Activated CD4-positive, alpha-beta memory T cell treated with anti-CD3 and anti-CD28 coated beads, Interleukin-2, amount 10 ng/mL, durations not matched to agents 7 days and 5 days (primary cell): ENCODE results near the gene C11orf52. TPM values are rescaled to one million over a fixed set of nuclear protein-coding genes. Genes with fewer than 3 reads are reported as not detected.

Experiments
- CTCF ChIA-PET: fragments of 350-600 bp; sonication (Branson Sonifier 250); formaldehyde crosslinking; loops from one replicate; lab custom pipeline; 2021; ENCODE audit warnings: antibody characterized with exemption, inconsistent platforms; lab: Charles Lee
- POLR2A ChIA-PET: fragments of 350-600 bp; sonication (Branson Sonifier 250); formaldehyde crosslinking; loops from one replicate; lab custom pipeline; 2021; ENCODE audit warnings: antibody characterized with exemption; lab: Charles Lee
- DNase-seq: peaks from one replicate; pipeline ENCODE4 v3.0.0-alpha.2; 2020
- H3K27ac Mint-ChIP-seq: one replicate; pipeline ENCODE4 v1.8.0; 2021; ENCODE audit warnings: mild to moderate bottlenecking, mixed read lengths
- H3K27me3 Mint-ChIP-seq: one replicate; pipeline ENCODE4 v1.8.0; 2021; ENCODE audit warnings: mixed read lengths
- H3K36me3 Mint-ChIP-seq: one replicate; pipeline ENCODE4 v1.8.0; 2021; ENCODE audit warnings: low read depth, mixed read lengths
- H3K4me1 Mint-ChIP-seq: one replicate; pipeline ENCODE4 v1.8.0; 2021; ENCODE audit warnings: mixed read lengths
- H3K4me3 Mint-ChIP-seq: one replicate; pipeline ENCODE4 v1.8.0; 2021; ENCODE audit warnings: mild to moderate bottlenecking, mixed read lengths
- H3K9me3 Mint-ChIP-seq: one replicate; pipeline ENCODE4 v1.8.0; 2021; ENCODE audit warnings: mixed read lengths
- total RNA-seq, 2 experiments: library from RNA; stranded (reverse); gene quantifications; one replicate each; pipeline ENCODE4 v1.2.3, GENCODE V29; 2021

The C11orf52 gene
- total RNA-seq, 2 experiments from 2014 or later = not detected

- Mint-ChIP-seq H3K27ac (no peak overlapping the region), H3K4me3 (no peak overlapping the region), H3K36me3 (peaks cover 11% of the 10 kb centered on the region), H3K9me3 (no peaks in the 10 kb centered on the region), H3K27me3 (no peaks in the 10 kb centered on the region), H3K4me1 (no peaks in the 10 kb centered on the region)
- DNase-seq = no peak
- ChIA-PET POLR2A (no interaction called here), CTCF (interaction anchor here (1.7 kb wide), 1 partner anchor 11 kb away, joined by 8 read pairs; no protein-coding TSS in a partner anchor)
Measured at GRCh38 chr11:111966678-111967077, 48.0 kb downstream of the C11orf52 start.

GRCh38 chr11:111967649-111968048 lies 48.9 kb downstream of the C11orf52 start:
- H3K4me1 Mint-ChIP-seq = no peaks in the 10 kb centered on the region
- ChIA-PET POLR2A (no interaction called here), CTCF (no interaction called here)
- peaks cover 11% of the 10 kb centered on the region for H3K36me3 Mint-ChIP-seq
- no peak overlapping the region for H3K27ac Mint-ChIP-seq
- H3K9me3 Mint-ChIP-seq = no peaks in the 10 kb centered on the region
- no peak for DNase-seq
- H3K4me3 Mint-ChIP-seq = no peak overlapping the region
- H3K27me3 Mint-ChIP-seq = no peaks in the 10 kb centered on the region

GRCh38 chr11:111969344-111969743 lies 50.6 kb downstream of the C11orf52 start:
- no peak overlapping the region for H3K27ac Mint-ChIP-seq
- POLR2A ChIA-PET = no interaction called here
- H3K4me3 Mint-ChIP-seq = no peak overlapping the region

GRCh38 chr11:111974446-111974845 lies 55.7 kb downstream of the C11orf52 start:
- peaks cover 9% of the 10 kb centered on the region for H3K4me1 Mint-ChIP-seq
- H3K4me3 Mint-ChIP-seq = no peak overlapping the region
- H3K27ac Mint-ChIP-seq = no peak overlapping the region
- CTCF ChIA-PET = no interaction called here
- POLR2A ChIA-PET = no interaction called here
- peaks cover 2% of the 10 kb centered on the region for H3K27me3 Mint-ChIP-seq
- no peaks in the 10 kb centered on the region for H3K9me3 Mint-ChIP-seq
- DNase-seq = no peak
- peaks cover 7% of the 10 kb centered on the region for H3K36me3 Mint-ChIP-seq

More at GRCh38 chr11:111969344-111969743, 50.6 kb downstream of the C11orf52 start:
- no peak for DNase-seq
- peaks cover 11% of the 10 kb centered on the region for H3K36me3 Mint-ChIP-seq
- no peaks in the 10 kb centered on the region for H3K4me1 Mint-ChIP-seq
- no peaks in the 10 kb centered on the region for H3K27me3 Mint-ChIP-seq
- H3K9me3 Mint-ChIP-seq = no peaks in the 10 kb centered on the region
- CTCF ChIA-PET = no interaction called here

GRCh38 chr11:111975076-111975806 lies 56.5 kb downstream of the C11orf52 start:
- POLR2A ChIA-PET = no interaction called here
- DNase-seq = no peak
- CTCF ChIA-PET = interaction anchor here (1.0 kb wide), 1 partner anchor 43 kb away, joined by 3 read pairs; no protein-coding TSS in a partner anchor
- H3K27ac Mint-ChIP-seq = no peak overlapping the region
- no peak overlapping the region for H3K4me3 Mint-ChIP-seq
- peaks cover 2% of the 10 kb centered on the region for H3K27me3 Mint-ChIP-seq
- peaks cover under 1% of the 10 kb centered on the region for H3K36me3 Mint-ChIP-seq
- peaks cover 9% of the 10 kb centered on the region for H3K4me1 Mint-ChIP-seq
- no peaks in the 10 kb centered on the region for H3K9me3 Mint-ChIP-seq

GRCh38 chr11:111976119-111976766 lies 57.5 kb downstream of the C11orf52 start:
- no peaks in the 10 kb centered on the region for H3K36me3 Mint-ChIP-seq
- H3K4me3 Mint-ChIP-seq = peak overlapping the region; percentile 40
- no peak for DNase-seq
- H3K27ac Mint-ChIP-seq = no peak overlapping the region
- peaks cover 9% of the 10 kb centered on the region for H3K4me1 Mint-ChIP-seq
- CTCF ChIA-PET = no interaction called here
- peaks cover 2% of the 10 kb centered on the region for H3K27me3 Mint-ChIP-seq
- H3K9me3 Mint-ChIP-seq = no peaks in the 10 kb centered on the region
- POLR2A ChIA-PET = no interaction called here

Other genes with a start within 250 kb of the C11orf52 start
- 10 to 100 TPM; 51.3 to 55.7 TPM for gene PPP2R1B, start 152.5 kb upstream of the C11orf52 start, total RNA-seq
- gene ALG9, start 47.3 kb upstream of the C11orf52 start, total RNA-seq = 10 to 100 TPM; 24.8 to 25.0 TPM
- gene FDXACB1, start 39.7 kb upstream of the C11orf52 start, total RNA-seq = 1 to 10 TPM; 2.9 to 3.6 TPM
- gene CFAP68, start 39.4 kb upstream of the C11orf52 start, total RNA-seq = 10 to 100 TPM; 19.0 to 19.4 TPM
- gene CRYAB, start 7.1 kb upstream of the C11orf52 start, total RNA-seq = not detected
- gene HSPB2, start 6.2 kb upstream of the C11orf52 start, total RNA-seq = not detected
- gene DIXDC1, start 18.4 kb downstream of the C11orf52 start, total RNA-seq = 1 to 10 TPM; 5.6 to 7.4 TPM
- gene DLAT, start 106.5 kb downstream of the C11orf52 start, total RNA-seq = 10 to 100 TPM; 26.2 to 26.7 TPM
- gene PIH1D2, start 155.1 kb downstream of the C11orf52 start, total RNA-seq = under 1 TPM in 1 of 2 experiments, not detected in 1; 0.18 TPM
- 10 to 100 TPM; 21.2 to 23.9 TPM for gene NKAPD1, start 155.4 kb downstream of the C11orf52 start, total RNA-seq
- 10 to 100 TPM; 38.9 to 40.0 TPM for gene TIMM8B, start 167.8 kb downstream of the C11orf52 start, total RNA-seq
- 10 to 100 TPM; 76.7 to 78.5 TPM for gene SDHD, start 168.0 kb downstream of the C11orf52 start, total RNA-seq
- not detected for gene IL18, start 245.2 kb downstream of the C11orf52 start, total RNA-seq
- under 1 TPM in 1 of 2 experiments, not detected in 1; 0.30 TPM for gene TEX12, start 248.5 kb downstream of the C11orf52 start, total RNA-seq